H7 (cell line): Measurements from ENCODE around the gene HPN. TPM values are rescaled to one million over a fixed set of nuclear protein-coding genes. Genes with fewer than 3 reads are reported as not detected.

Experiments
- DNase-seq: peaks from one replicate; pipeline ENCODE4 v3.0.0; 2012
- H3K27me3 ChIP-seq: 2 replicates; pipeline ENCODE4 v1.6.0; 2011; ENCODE audit warnings: mild to moderate bottlenecking, low read length; ENCODE audit not compliant: control insufficient read depth, insufficient read depth
- H3K36me3 ChIP-seq: replicated peaks from 2 replicates; pipeline ENCODE4 v1.5.1; 2011; ENCODE audit warnings: low read length; ENCODE audit not compliant: control insufficient read depth, insufficient read depth
- H3K4me3 ChIP-seq: 2 replicates; pipeline ENCODE4 v1.5.1; 2011; ENCODE audit warnings: low read depth, mild to moderate bottlenecking, control low read depth, low read length, moderate library complexity; ENCODE audit not compliant: insufficient read depth
- total RNA-seq: library from RNA; depleted of rRNA; stranded (reverse); fragments of >200 nt; shearing (Covaris generic); gene quantifications from 2 replicates; pipeline ENCODE4 v1.2.3, GENCODE V29; 2014

HPN gene
- total RNA-seq, 1 experiment from 2014 or later: 6.1 TPM

DNA sequence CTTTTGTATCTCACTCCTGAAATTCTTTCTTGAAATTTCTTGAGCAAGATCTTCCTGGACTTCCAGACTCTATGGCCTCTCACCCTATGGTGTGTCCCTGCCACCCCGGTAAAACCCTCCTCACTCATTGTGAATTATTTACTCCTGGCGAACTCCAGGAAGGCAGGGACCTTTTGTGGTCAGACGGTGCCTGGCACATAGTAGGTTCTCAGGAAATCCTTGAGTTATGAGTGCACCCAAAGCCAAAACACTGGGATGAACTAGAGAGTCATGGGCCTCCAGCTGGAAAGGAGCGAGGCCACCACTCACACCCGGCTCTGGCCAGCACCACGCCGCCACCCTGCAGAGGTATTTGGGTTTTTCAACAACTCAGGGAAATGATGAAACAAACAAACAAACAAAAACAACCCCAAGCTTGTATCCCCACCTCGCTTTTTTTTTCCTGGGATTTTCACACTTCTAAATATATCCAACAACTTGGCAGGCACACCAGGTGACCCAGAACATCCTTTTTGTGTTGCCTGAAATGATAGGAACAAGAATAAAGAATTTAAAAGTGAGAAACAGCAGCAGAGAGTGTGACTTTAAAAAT, 11.2 kb downstream of the HPN start:
- Histone ChIP-seq H3K36me3 (peaks cover 1% of the 10 kb centered on the region; the same call in 1 of the 2 replicates), H3K4me3 (no peak overlapping the region), H3K27me3 (no peaks in the 10 kb centered on the region)
- peak; percentile 16 for DNase-seq

DNA sequence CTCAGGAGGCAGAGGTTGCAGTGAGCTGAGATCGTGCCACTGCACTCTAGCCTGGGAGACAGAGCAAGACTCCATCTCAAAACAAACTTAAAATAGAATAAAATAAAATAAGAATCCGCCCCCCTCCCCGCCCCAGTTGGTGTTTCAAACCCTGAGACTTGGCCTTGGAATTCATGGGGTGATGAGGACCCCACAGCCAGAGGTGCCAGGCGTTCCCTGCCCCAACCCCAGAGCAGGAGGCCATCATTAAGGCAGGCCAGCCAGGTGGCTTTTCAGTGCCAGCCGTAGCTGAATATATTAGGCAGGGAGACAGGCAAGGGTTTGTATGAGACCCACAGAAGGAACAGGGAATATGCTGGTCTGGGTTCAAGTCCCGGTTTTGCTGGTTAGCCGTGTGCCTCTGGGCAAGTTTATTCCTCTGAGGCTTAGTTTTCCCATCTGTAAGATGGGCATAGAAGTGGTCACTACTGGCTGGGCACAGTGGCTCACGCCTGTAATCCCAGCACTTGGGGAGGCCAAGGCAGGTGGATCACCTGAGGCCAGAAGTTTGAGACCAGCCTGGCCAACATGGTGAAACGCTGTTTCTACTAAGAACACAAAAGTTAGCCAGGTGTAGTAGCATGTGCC, 12.3 kb downstream of the HPN start:
- no peaks in the 10 kb centered on the region for H3K27me3 ChIP-seq
- H3K4me3 ChIP-seq: no peak overlapping the region
- peak; percentile 5 for DNase-seq
- peaks cover 1% of the 10 kb centered on the region; the same call in 1 of the 2 replicates for H3K36me3 ChIP-seq

- Histone ChIP-seq H3K27me3 (no peaks in the 10 kb centered on the region), H3K4me3 (no peak overlapping the region), H3K36me3 (peaks cover 1% of the 10 kb centered on the region; the same call in 1 of the 2 replicates)
- no peak for DNase-seq
Observed at GRCh38 chr19:35054626-35055025, 13.1 kb downstream of the HPN start.

GRCh38 chr19:35055715-35056179, 14.2 kb downstream of the HPN start:
- Histone ChIP-seq H3K27me3 (no peaks in the 10 kb centered on the region), H3K36me3 (0 out of 2 replicates have a peak, but pooled peaks cover 1% of the 10 kb centered on the region), H3K4me3 (peak overlapping the region; percentile 19; the same call in 1 of the 2 replicates)
- peak; percentile 91 for DNase-seq

- no peak for DNase-seq
- H3K36me3 ChIP-seq: no peaks in the 10 kb centered on the region
- no peaks in the 10 kb centered on the region for H3K27me3 ChIP-seq
- no peak overlapping the region for H3K4me3 ChIP-seq
Observed at GRCh38 chr19:35056513-35057063, 15.1 kb downstream of the HPN start.

GRCh38 chr19:35058370-35058769, 16.8 kb downstream of the HPN start:
- Histone ChIP-seq H3K27me3 (no peaks in the 10 kb centered on the region), H3K4me3 (no peak overlapping the region), H3K36me3 (no peaks in the 10 kb centered on the region)
- no peak for DNase-seq

GRCh38 chr19:35059006-35059798, 17.7 kb downstream of the HPN start:
- peak; percentile 61 for DNase-seq

GRCh38 chr19:35059799-35060091, 18.2 kb downstream of the HPN start:
- peak; percentile 36 for DNase-seq
- H3K4me3 ChIP-seq: no peak overlapping the region

More at GRCh38 chr19:35059006-35059798, 17.7 kb downstream of the HPN start:
- Histone ChIP-seq H3K27me3 (no peaks in the 10 kb centered on the region; the same call in 1 of the 2 replicates), H3K36me3 (no peaks in the 10 kb centered on the region), H3K4me3 (no peak overlapping the region)

DNA sequence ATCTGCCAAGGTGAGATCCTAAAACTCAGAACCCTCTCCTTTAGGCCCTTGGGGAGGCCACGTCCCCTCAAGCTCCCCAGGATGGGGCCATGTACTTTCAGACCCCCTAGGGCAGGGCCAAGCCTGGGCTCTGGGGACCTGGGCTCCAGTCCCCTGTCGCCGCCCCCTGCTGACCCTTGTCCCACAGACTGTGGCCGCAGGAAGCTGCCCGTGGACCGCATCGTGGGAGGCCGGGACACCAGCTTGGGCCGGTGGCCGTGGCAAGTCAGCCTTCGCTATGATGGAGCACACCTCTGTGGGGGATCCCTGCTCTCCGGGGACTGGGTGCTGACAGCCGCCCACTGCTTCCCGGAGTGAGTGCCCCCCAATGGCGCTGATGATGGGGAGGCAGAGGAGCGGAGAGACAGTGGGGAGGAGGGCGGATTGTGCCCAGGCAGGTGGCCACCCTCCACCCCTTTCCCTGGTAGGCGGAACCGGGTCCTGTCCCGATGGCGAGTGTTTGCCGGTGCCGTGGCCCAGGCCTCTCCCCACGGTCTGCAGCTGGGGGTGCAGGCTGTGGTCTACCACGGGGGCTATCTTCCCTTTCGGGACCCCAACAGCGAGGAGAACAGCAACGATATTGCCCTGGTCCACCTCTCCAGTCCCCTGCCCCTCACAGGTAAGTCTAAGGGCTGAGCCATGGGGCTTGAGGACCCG, 18.8 kb downstream of the HPN start:
- no peak overlapping the region for H3K4me3 ChIP-seq
- no peaks in the 10 kb centered on the region for H3K36me3 ChIP-seq
- no peaks in the 10 kb centered on the region; the same call in 1 of the 2 replicates for H3K27me3 ChIP-seq
- DNase-seq: peak; percentile 34

More at GRCh38 chr19:35059799-35060091, 18.2 kb downstream of the HPN start:
- no peaks in the 10 kb centered on the region; the same call in 1 of the 2 replicates for H3K27me3 ChIP-seq
- H3K36me3 ChIP-seq: no peaks in the 10 kb centered on the region

DNA sequence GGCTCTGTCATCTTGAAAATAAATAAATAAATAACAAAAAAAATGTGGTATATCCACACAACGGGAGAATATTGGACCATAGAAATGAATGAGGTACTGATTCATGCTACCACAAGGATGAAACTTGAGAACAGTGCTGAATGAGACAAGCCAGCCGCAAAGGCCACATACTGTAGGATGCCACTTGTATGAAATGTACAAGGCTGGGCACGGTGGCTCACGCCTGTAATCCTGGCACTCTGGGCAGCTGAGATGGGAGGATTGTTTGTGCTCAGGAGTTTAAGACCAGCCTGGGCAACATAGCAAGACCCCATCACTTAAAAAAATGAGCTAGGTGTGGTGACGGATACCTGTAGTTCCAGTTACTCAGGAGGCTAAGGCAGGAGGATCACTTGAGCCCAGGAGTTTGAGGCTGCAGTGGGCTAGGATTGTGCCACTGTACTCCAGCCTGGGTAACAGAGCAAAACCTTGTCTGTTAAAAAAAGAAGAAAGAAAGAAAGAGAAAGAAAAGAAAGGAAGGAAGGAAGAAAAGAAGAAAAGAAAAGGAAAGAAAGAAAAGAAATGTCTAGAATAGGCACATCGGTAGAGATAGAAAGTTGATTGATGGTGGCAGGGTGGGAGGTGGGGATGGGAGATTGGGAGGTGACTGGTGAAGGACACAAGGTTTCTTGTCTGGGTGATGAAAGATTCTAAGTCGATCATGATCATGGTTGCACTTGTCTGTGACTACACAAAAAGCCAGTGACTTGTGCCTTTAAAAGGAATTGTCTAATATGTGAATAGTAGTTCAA, 20.3 kb downstream of the HPN start:
- Histone ChIP-seq H3K4me3 (no peak overlapping the region), H3K36me3 (no peaks in the 10 kb centered on the region), H3K27me3 (no peaks in the 10 kb centered on the region; the same call in 1 of the 2 replicates)
- no peak for DNase-seq

- DNase-seq: no peak
- H3K36me3 ChIP-seq: no peaks in the 10 kb centered on the region
- no peak overlapping the region for H3K4me3 ChIP-seq
- H3K27me3 ChIP-seq: no peaks in the 10 kb centered on the region; the same call in 1 of the 2 replicates
Observed at GRCh38 chr19:35062942-35063341, 21.4 kb downstream of the HPN start.

DNA sequence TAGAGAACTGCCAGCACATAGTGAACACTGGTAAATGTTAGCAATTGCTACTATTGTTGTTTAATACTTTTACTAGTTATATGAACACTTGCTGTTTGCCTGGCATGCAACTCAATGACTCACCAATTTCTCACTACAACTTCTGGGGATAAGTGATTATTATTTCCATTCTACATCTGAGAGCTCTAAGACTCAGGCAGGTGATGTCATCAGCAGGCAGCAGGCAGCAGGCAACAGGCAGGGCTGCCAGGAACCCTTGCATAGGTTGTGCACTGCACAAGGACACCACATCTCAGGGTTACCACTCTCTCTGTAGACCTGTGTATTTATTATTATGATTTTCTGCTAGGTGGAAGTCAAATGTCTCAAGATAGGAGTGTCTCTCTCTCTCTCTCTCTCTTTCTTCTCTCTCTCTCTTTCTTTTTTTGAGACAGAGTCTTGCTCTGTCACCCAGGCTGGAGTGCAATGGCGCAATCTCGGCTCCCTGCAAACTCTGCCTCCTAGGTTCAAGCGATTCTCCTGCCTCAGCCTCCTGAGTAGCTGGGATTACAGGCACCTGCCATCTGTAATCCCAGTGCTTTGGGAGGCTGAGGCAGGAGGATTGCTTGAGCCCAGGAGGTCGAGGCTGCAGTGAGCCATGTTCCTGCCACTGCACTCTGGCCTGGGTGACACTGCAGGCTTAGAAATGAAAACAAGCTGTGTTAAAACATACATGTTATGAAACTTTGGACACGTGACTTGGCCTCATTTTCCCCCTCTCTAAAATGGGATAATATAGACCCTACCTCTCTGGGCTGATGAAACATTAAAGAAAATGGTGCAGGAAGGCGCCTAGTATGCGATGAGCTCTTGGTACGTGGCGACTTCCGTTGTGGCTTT, 22.7 kb downstream of the HPN start:
- no peaks in the 10 kb centered on the region; the same call in 1 of the 2 replicates for H3K27me3 ChIP-seq
- no peak for DNase-seq
- no peaks in the 10 kb centered on the region for H3K36me3 ChIP-seq
- no peak overlapping the region for H3K4me3 ChIP-seq

GRCh38 chr19:35065574-35065973, 24.1 kb downstream of the HPN start:
- Histone ChIP-seq H3K36me3 (no peaks in the 10 kb centered on the region), H3K4me3 (no peak overlapping the region), H3K27me3 (no peaks in the 10 kb centered on the region; the same call in 1 of the 2 replicates)
- DNase-seq: no peak
